ENCODE measurements around the gene TAS2R7.

DNA sequence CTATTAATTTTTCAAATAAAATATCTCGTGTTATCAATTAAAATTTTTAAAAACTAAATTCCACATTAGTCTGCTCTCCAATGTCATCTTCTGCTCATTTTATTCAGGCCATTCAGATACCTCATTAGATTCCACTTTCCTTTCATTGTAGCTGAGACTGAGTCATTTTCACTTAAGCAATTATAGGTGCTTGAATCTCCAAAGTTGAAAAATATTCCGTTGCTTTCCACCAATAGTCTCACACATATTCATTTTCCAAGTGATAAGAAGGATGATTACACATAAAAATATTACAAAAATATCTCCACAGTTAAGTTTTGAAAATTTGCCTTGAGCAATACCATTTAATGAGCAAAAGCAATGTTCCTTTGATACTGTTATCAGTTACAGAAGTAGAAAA, 42.8 kb downstream of the TAS2R7 start:
- TF ChIP-seq, protein P1, sequence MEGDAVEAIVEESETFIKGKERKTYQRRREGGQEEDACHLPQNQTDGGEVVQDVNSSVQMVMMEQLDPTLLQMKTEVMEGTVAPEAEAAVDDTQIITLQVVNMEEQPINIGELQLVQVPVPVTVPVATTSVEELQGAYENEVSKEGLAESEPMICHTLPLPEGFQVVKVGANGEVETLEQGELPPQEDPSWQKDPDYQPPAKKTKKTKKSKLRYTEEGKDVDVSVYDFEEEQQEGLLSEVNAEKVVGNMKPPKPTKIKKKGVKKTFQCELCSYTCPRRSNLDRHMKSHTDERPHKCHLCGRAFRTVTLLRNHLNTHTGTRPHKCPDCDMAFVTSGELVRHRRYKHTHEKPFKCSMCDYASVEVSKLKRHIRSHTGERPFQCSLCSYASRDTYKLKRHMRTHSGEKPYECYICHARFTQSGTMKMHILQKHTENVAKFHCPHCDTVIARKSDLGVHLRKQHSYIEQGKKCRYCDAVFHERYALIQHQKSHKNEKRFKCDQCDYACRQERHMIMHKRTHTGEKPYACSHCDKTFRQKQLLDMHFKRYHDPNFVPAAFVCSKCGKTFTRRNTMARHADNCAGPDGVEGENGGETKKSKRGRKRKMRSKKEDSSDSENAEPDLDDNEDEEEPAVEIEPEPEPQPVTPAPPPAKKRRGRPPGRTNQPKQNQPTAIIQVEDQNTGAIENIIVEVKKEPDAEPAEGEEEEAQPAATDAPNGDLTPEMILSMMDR (IDR thresholded peaks at IDR 0.05), result no peak
- TF ChIP-seq EP300 (IDR thresholded peaks at IDR 0.05) (no peak), POLR2A (IDR thresholded peaks at IDR 0.05) (no peak), POLR2AphosphoS5 (IDR thresholded peaks at IDR 0.05) (no peak)
